Renal pelvis (tissue), 12 donors: ENCODE results near the gene SCCPDH. TPM values are rescaled to one million over a fixed set of nuclear protein-coding genes. Genes with fewer than 3 reads are reported as not detected.
"Not testable (repeated sequence)": the region's sequence is repeated elsewhere in the genome, so short reads cannot be mapped to it uniquely, and the experiment has no call there.

Experiments
- DNase-seq: peaks from one replicate; pipeline ENCODE4 v3.0.0-alpha.2; 2013
- long read RNA-seq, 16 experiments: transcript quantifications; one replicate each; lab custom pipeline, GENCODE V29; 2026
- polyA plus RNA-seq, 3 donors: library from polyadenylated mRNA; unstranded; fragments of 120-200 nt; gene quantifications; one replicate each; pipeline ENCODE4 v1.2.1, GENCODE V29; 2013; ENCODE audit not compliant: insufficient read length in 3 of 3

Gene SCCPDH
- 10 to 100 TPM; 55.1 to 56.5 (median 56.0) TPM for polyA plus RNA-seq
- long read RNA-seq, donor 1, transcript SCCPDH-201 (12 exons, 2,503 nt), result major isoform, 42 of 57 reads
- long read RNA-seq, donor 1, partial matches to known transcripts, result 15 of 57 reads
- long read RNA-seq, donor 1, other reads (novel, unspliced or antisense), result 0 of 57 reads
- long read RNA-seq, donor 2, transcript SCCPDH-201 (12 exons, 2,503 nt), result major isoform, 62 of 86 reads
- long read RNA-seq, donor 2, partial matches to known transcripts, result 24 of 86 reads
- long read RNA-seq, donor 2, other reads (novel, unspliced or antisense), result 0 of 86 reads
- long read RNA-seq, donor 3, transcript SCCPDH-201 (12 exons, 2,503 nt), result major isoform, 30 of 52 reads
- long read RNA-seq, donor 3, partial matches to known transcripts, result 22 of 52 reads
- long read RNA-seq, donor 3, other reads (novel, unspliced or antisense), result 0 of 52 reads
- long read RNA-seq, donor 4, transcript SCCPDH-201 (12 exons, 2,503 nt), result major isoform, 39 of 57 reads
- long read RNA-seq, donor 4, partial matches to known transcripts, result 18 of 57 reads
- long read RNA-seq, donor 4, other reads (novel, unspliced or antisense), result 0 of 57 reads
- long read RNA-seq, donor 5, transcript SCCPDH-201 (12 exons, 2,503 nt), result major isoform, 33 of 33 reads
- long read RNA-seq, donor 5, partial matches to known transcripts, result 0 of 33 reads
- long read RNA-seq, donor 5, other reads (novel, unspliced or antisense), result 0 of 33 reads
- long read RNA-seq, donor 6, transcript SCCPDH-201 (12 exons, 2,503 nt), result major isoform, 31 of 45 reads
- long read RNA-seq, donor 6, partial matches to known transcripts, result 14 of 45 reads
- long read RNA-seq, donor 6, other reads (novel, unspliced or antisense), result 0 of 45 reads
- long read RNA-seq, donor 7, transcript SCCPDH-201 (12 exons, 2,503 nt), result major isoform, 56 of 81 reads
- long read RNA-seq, donor 7, partial matches to known transcripts, result 25 of 81 reads
- long read RNA-seq, donor 7, other reads (novel, unspliced or antisense), result 0 of 81 reads
- long read RNA-seq, donor 8, transcript SCCPDH-201 (12 exons, 2,503 nt), result major isoform, 12 of 23 reads
- long read RNA-seq, donor 8, partial matches to known transcripts, result 11 of 23 reads
- long read RNA-seq, donor 8, other reads (novel, unspliced or antisense), result 0 of 23 reads
- long read RNA-seq, donor 9, transcript SCCPDH-201 (12 exons, 2,503 nt), result major isoform, 51 of 96 reads
- long read RNA-seq, donor 9, partial matches to known transcripts, result 45 of 96 reads
- long read RNA-seq, donor 9, other reads (novel, unspliced or antisense), result 0 of 96 reads
- long read RNA-seq, donor 10, transcript SCCPDH-201 (12 exons, 2,503 nt), result major isoform, 30 of 51 reads
- long read RNA-seq, donor 10, partial matches to known transcripts, result 21 of 51 reads
- long read RNA-seq, donor 10, other reads (novel, unspliced or antisense), result 0 of 51 reads
- long read RNA-seq, donor 11, transcript SCCPDH-201 (12 exons, 2,503 nt), result major isoform, 22 of 22 reads
- long read RNA-seq, donor 11, partial matches to known transcripts, result 0 of 22 reads
- long read RNA-seq, donor 11, other reads (novel, unspliced or antisense), result 0 of 22 reads
- long read RNA-seq, donor 12, transcript SCCPDH-201 (12 exons, 2,503 nt), result major isoform, 73 of 88 reads
- long read RNA-seq, donor 12, partial matches to known transcripts, result 15 of 88 reads
- long read RNA-seq, donor 12, other reads (novel, unspliced or antisense), result 0 of 88 reads
- long read RNA-seq, donor 13, transcript SCCPDH-201 (12 exons, 2,503 nt), result major isoform, 20 of 20 reads
- long read RNA-seq, donor 13, partial matches to known transcripts, result 0 of 20 reads
- long read RNA-seq, donor 13, other reads (novel, unspliced or antisense), result 0 of 20 reads
- long read RNA-seq, donor 14, result 0 reads
- long read RNA-seq, donor 15, transcript SCCPDH-201 (12 exons, 2,503 nt), result major isoform, 67 of 90 reads
- long read RNA-seq, donor 15, partial matches to known transcripts, result 23 of 90 reads
- long read RNA-seq, donor 15, other reads (novel, unspliced or antisense), result 0 of 90 reads
- long read RNA-seq, donor 16, transcript SCCPDH-201 (12 exons, 2,503 nt), result major isoform, 53 of 72 reads
- long read RNA-seq, donor 16, partial matches to known transcripts, result 19 of 72 reads
- long read RNA-seq, donor 16, other reads (novel, unspliced or antisense), result 0 of 72 reads

DNA sequence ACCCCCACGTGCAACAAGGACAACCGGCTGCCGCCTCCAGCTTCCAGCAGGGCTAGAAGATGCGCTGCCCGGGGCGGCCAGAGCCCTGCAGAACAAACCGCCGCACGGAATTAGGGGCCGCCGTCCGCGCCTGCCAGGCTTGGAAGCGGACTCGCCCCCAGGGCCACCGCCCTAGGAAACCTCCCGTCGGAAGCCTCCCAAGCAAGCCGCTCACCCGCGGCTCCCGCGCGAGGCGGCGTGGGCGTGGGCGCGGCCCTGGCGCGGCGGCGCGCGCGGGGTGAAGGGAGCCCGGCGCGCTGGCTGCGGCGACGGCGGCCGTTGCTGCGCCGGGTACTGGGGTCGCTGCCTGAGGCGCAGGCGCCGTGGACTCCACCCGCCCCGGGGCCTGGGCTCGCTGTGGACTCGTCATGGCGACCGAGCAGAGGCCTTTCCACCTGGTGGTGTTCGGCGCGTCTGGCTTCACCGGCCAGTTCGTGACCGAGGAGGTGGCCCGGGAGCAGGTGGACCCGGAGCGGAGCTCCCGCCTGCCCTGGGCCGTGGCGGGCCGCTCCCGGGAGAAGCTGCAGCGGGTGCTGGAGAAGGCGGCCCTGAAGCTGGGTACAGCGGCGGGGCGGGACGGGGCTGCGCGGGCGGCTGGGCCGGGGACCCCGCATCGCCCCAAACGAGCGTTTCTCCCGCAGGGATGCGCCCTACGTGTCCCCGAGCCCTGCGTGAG is at the start of gene SCCPDH:
SCCPDH (plus strand) TSS at position 394 of the 715 bp plus-strand sequence; CDS start at position 408, 14 bp downstream.
- peak; percentile 77 for DNase-seq

DNA sequence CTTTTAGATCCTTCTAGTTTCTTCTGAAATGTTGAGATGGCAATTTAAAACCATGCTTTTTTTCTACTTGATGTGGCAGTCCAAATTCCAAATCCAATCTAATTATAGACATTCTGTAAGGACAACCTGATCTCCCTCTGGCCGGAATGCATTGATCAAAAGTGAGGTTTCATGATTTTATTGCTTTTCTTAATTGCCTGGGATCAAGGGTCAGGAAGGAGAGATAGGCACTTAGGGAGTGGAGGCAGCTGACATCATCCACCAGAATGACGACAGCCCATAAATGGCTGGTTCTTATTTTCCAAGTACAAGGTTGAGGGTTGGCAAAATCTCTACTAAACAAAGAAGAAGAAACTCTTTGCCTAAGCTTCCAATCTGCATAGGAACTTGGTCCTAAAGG is 46.4 kb upstream of the SCCPDH start:
- DNase-seq, result peak; percentile 63

DNA sequence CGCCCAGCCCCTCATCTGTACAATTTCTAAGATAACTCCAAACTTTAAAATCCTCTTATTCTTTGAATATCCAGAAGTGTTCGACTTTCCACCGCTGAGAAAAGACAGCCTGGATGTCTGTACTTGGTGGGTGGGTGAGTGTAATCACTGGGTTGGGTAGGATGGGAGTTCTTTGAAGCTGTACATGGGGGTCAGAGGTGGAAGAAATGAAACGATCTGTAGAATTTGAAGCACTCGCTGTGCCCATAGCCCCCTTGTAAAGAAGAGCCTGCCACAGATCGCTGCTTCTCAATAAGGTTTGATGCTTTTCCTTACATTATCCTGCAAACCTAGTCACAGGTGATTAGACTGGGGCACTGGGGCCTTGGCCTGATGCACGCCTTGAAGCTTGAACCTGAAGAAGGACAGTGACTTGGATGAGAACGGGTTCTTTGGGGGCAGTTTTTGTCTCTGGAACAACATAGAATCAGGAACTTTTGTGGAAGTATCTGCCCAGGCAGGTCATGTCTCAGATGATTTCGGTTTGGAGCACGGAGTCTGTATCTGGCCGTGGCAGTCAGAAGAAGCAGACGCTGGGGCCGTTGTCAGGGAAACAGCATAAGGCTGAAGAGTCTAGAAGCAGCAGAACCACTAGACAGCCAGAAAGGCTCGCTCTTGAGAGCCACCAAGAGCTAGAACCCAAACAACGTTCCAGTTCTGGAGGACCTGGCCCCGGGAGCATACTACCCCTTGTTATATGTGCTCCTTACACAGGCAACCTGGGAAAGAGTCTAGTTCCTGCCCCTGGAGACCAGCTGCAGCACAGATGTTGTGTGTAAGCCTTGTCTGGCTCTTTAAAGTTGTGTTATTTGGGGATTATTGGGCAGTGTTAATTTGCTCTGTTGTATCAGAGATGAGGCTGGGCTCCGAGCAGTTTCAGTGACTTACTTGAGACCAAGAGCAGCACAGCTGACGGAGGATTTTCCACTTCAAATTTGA is 45.1 kb upstream of the SCCPDH start:
- no peak for DNase-seq

DNA sequence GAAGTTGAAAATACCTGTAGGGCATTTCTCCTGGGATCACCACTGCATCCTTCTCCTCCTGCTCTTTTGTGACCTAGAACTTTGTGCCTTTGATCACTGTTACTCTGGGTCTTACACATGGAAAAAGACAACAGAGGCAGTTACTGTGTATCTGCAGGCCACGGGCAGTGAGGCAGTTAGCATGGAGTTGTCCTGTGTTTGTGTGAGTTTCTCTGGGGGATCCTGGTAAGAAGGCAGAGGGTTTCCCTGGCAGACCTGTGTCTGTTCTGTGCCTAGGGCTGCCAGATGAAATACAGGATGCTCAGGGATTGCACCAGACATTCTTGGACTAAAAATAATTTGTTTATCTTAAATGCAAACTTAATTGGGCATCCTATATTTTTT is 44.4 kb upstream of the SCCPDH start:
- DNase-seq, result no peak

- DNase-seq, result no peak
Observed at GRCh38 chr1:246680190-246680589, 44.0 kb upstream of the SCCPDH start.

DNA sequence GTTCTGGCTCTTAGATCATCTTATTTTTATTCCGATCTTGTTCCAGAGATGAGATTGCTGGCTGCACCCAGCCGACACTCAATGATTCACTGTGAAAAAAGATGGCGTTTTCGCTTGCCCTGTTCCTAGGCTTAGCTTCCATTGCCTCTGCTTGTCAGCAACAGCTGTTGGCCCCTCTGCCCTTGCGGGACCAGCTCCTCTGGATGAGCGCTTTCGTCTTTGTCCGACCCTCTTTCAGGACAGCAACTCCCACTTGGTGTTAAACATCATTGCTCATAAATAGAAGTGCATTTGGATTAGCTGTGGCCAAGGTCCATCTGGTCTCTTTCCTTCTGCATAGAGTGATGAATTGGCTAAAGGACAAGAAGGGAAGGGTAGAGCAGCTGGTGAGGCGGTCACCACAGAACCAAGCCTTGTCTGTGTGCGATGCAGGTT is 43.5 kb upstream of the SCCPDH start:
- DNase-seq, result peak; percentile 48

- DNase-seq, result peak; percentile 77
Observed at GRCh38 chr1:246681900-246682895, 42.0 kb upstream of the SCCPDH start.

DNA sequence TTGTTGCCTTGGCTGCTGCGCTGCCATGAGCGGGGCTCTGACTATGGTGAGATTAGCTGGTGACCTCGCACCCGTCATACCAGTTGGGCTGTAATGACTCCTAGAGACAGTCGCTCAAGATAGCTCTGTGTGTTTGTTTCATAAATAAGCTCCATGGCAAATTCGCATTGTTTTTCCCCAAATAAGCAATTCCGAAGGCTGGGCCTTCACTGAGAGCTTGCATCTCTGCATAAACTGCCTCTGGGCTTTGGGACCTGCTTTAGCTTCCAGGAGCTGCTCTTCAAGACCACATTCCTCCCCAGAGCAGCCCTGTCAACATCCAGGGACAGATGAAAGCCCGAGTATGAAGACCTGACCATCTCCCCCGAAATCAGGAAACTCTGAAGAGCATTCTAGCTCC is 40.7 kb upstream of the SCCPDH start:
- no peak for DNase-seq

GRCh38 chr1:246687002-246687401 is 37.2 kb upstream of the SCCPDH start:
- no peak for DNase-seq

DNA sequence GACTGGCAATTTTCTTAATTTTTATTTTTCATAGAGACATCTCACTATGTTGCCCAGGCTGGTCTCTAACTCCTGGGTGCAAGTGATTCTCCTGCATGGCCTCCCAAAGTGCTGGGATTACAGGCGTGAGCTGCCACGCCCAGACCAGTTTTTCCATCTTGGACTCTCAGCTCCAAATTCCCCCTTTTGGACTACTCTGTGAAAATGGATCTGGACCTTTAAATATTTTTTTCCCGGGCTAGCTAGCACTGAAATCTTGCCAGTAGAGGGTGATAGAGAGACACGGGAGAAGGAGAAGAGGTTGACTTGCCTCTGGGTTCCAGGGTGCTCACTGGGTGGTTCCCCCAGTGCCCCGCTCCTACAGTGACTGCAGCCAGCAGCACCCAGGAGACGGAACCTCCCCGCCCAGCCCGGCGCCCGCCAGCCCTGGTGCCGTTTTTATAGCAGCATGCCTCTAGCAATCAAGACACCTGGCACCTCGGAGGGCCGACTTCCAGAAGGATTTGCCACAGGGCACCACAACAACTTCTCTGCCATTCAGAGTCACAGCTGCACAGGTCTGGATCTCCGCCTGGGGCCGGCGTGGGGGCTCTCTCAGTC is 34.7 kb upstream of the SCCPDH start:
- peak; percentile 74 for DNase-seq

DNA sequence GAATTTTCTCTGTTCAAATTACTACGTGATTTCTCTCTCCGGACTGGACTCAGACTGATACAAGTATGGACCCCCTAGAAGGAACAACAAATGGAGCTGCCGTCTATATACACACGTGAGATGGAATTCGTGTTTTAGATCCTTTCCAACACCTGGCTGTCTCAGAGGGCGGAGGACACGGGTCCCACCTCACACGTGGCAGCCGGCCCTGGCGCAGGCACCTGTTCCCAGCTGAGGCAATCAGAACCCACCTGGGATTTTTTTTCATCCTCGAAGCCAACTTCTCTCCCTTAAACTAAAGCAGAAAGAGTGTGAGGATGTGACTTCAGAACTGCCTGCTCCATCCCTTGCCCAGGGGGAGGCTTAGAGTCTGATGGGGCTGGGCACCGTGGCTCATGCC is 34.1 kb upstream of the SCCPDH start:
- no peak for DNase-seq

- DNase-seq, result no peak
Observed at GRCh38 chr1:246691622-246692495, 32.4 kb upstream of the SCCPDH start.

DNA sequence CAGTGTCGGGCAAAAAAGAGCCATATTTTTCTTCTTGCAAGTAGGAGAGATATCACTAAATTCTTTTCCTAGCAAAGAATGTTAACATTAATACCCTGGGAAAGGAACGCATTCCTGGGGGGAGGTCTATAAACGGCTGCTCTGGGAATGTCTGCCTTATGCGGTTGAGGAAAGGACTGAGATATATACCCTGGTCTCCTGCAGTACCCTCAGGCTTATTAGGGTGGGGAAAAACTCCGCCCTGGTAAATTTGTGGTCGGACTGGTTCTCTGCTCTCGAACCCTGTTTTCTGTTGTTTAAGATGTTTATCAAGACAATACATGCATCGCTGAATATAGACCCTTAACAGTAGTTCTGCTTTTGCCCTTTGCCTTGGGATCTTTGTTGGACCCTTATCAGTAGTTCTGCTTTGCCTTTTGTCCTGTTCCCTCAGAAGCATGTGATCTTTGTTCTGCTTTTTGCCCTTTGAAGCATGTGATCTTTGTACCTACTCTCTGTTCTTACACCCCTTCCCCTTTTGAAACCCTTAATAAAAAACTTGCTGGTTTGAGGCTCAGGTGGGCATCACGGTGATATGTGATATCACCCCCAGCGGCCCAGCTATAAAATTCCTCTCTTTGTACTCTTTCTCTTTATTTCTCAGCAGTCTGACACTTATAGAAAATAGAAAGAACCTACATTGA is 29.9 kb upstream of the SCCPDH start:
- DNase-seq, result not testable (repeated sequence)

DNA sequence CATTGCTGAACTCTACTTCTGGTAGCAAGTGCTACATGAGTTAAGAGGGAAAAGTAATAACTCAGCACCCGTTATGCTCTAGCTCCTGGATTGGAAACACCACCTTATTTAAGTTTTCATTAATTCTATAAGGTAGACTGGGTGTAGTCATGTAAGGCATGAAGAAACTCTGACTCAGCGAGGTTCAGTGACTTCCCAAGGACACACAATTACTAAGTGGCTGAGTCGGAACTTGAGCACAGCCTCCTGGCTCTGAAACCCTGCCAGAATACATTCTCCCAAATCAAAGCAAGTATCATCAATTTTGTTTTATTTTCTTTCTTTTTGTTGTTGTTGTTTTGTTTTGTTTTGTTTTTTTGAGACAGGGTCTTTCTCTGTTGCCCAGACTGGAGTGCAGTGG is 29.1 kb upstream of the SCCPDH start:
- no peak for DNase-seq

GRCh38 chr1:246695666-246696065 is 28.5 kb upstream of the SCCPDH start:
- no peak for DNase-seq
